ENCODE data around the gene DOHH. TPM values are rescaled to one million over a fixed set of nuclear protein-coding genes. Genes with fewer than 3 reads are reported as not detected.
"Not testable (repeated sequence)": the region's sequence is repeated elsewhere in the genome, so short reads cannot be mapped to it uniquely, and the experiment has no call there.

Gene DOHH
- total and polyA plus RNA-seq, 2 donors (not counting 3 experiments of a cell fraction or from before 2014, with no cell fraction given), result 8.7 to 15.2 TPM

GRCh38 chr19:3446657-3447056 lies 53.8 kb downstream of the DOHH start:
- H3K27me3 ChIP-seq (ENCODE audit: control insufficient read depth in 2 of 2, insufficient read depth in 2 of 2, low read length in 2 of 2); H4K20me1 ChIP-seq (replicated peaks; ENCODE audit: control insufficient read depth, extremely low read depth, insufficient read depth, low read length); dilution Hi-C loops (cut with MboI; ENCODE audit: extremely low pct_ligation_motif_present, low sequenced_read_pairs); BruUV-seq (replicated peaks); H2AFZ ChIP-seq (ENCODE audit: low read depth, low read length); DNase-seq (ENCODE audit: low read depth, low spot score); H3K9me3 ChIP-seq (replicated peaks; ENCODE audit: control insufficient read depth, insufficient read depth, low read length); H3K27ac ChIP-seq (ENCODE audit: insufficient read depth, low read depth, low read length); intact Hi-C loops (cut with micrococcal nuclease); H3K9me1 ChIP-seq (replicated peaks; ENCODE audit: control insufficient read depth, extremely low read depth, insufficient read depth, low read length); H3K4me2 ChIP-seq (ENCODE audit: insufficient read depth, low read length); H3K4me3 ChIP-seq (replicated peaks in 1 of 3; ENCODE audit: insufficient read depth in 1 of 3, low read depth in 1 of 3, low read length in 3 of 3); FAIRE-seq; POLR2A ChIA-PET; H3K9ac ChIP-seq (replicated peaks; ENCODE audit: extremely low read depth, insufficient read depth, low read length): not testable (repeated sequence)
- CTCF ChIA-PET, result interaction anchor here (1.4 kb wide), 1 partner anchor 18 kb away, joined by 3 read pairs; no protein-coding TSS in a partner anchor
- Histone ChIP-seq H3K79me2 (ENCODE audit: control insufficient read depth, insufficient read depth, low read length) (peaks cover 11% of the 10 kb centered on the region), H3K4me1 (ENCODE audit: control insufficient read depth, extremely low read depth, insufficient read depth, low read length) (peaks cover 25% of the 10 kb centered on the region), H3K36me3 (ENCODE audit: control insufficient read depth in 2 of 2, extremely low read depth in 1 of 2, insufficient read depth in 2 of 2, low read length in 2 of 2) (peaks cover 0 to 25% of the 10 kb centered on the region in 2 experiments)

DNA sequence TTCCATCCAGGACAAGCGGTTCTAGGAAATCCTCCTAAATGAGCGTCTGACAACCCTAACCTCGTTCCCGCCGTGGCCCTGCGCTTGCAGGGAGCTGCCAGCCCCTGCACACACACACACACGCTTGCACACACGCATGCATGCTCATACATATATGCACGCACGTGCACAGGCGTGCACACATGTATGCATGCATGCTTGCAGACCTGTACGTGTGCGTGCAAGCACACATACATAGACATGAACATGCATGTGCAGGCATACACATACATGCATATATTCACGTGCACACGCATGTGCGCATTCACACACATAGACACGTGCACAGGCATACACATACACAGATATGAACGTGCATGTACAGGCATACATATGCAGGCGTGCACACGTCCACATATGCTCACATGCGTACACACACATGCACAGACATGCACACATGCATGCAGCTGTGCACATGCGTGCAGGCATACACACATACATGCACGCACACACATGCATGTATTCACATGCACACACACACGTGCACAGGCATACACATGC lies 55.7 kb downstream of the DOHH start:
- intact Hi-C loops (cut with micrococcal nuclease), result no loop called here
- ChIA-PET CTCF (interaction anchor here (0.9 to 1.6 kb wide), 5 partner anchors 14 to 118 kb away, joined by 3 to 7 read pairs (median 5); no protein-coding TSS in a partner anchor), POLR2A (no interaction called here)
- no peaks in the 10 kb centered on the region for H3K27me3 ChIP-seq (ENCODE audit: control insufficient read depth in 2 of 2, insufficient read depth in 2 of 2, low read length in 2 of 2)
- H3K4me2 ChIP-seq (ENCODE audit: insufficient read depth, low read length), result no peak overlapping the region
- H3K9me1 ChIP-seq (replicated peaks; ENCODE audit: control insufficient read depth, extremely low read depth, insufficient read depth, low read length), result no peaks in the 10 kb centered on the region
- peaks cover 20% of the 10 kb centered on the region for H3K4me1 ChIP-seq (ENCODE audit: control insufficient read depth, extremely low read depth, insufficient read depth, low read length)
- DNase-seq (ENCODE audit: low read depth, low spot score) (no peak), FAIRE-seq (no peak)
- peaks cover 11% of the 10 kb centered on the region for H3K79me2 ChIP-seq (ENCODE audit: control insufficient read depth, insufficient read depth, low read length)
- no peaks in the 10 kb centered on the region for H4K20me1 ChIP-seq (replicated peaks; ENCODE audit: control insufficient read depth, extremely low read depth, insufficient read depth, low read length)
- no peak overlapping the region for H3K27ac ChIP-seq (ENCODE audit: insufficient read depth, low read depth, low read length)
- no peaks in the 10 kb centered on the region for H3K9me3 ChIP-seq (replicated peaks; ENCODE audit: control insufficient read depth, insufficient read depth, low read length)
- no peak overlapping the region for H3K4me3 ChIP-seq (replicated peaks in 1 of 3; ENCODE audit: insufficient read depth in 1 of 3, low read depth in 1 of 3, low read length in 3 of 3)
- no TSS peak for BruUV-seq (replicated peaks)
- TF ChIP-seq POLR2AphosphoS5 (IDR thresholded peaks at IDR 0.05; ENCODE audit: insufficient read depth, low read depth, low read length), result no peak
- TF ChIP-seq POLR2A (IDR thresholded peaks at IDR 0.05; ENCODE audit: low read depth, low read length), result peak; percentile 26
- TF ChIP-seq, protein P1, sequence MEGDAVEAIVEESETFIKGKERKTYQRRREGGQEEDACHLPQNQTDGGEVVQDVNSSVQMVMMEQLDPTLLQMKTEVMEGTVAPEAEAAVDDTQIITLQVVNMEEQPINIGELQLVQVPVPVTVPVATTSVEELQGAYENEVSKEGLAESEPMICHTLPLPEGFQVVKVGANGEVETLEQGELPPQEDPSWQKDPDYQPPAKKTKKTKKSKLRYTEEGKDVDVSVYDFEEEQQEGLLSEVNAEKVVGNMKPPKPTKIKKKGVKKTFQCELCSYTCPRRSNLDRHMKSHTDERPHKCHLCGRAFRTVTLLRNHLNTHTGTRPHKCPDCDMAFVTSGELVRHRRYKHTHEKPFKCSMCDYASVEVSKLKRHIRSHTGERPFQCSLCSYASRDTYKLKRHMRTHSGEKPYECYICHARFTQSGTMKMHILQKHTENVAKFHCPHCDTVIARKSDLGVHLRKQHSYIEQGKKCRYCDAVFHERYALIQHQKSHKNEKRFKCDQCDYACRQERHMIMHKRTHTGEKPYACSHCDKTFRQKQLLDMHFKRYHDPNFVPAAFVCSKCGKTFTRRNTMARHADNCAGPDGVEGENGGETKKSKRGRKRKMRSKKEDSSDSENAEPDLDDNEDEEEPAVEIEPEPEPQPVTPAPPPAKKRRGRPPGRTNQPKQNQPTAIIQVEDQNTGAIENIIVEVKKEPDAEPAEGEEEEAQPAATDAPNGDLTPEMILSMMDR (IDR thresholded peaks at IDR 0.05; ENCODE audit: extremely low read depth in 1 of 2, insufficient read depth in 1 of 2, low read depth in 1 of 2, low read length in 2 of 2), result no peak
- TF ChIP-seq, protein P2, sequence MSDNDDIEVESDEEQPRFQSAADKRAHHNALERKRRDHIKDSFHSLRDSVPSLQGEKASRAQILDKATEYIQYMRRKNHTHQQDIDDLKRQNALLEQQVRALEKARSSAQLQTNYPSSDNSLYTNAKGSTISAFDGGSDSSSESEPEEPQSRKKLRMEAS (IDR thresholded peaks at IDR 0.05; ENCODE audit: insufficient read depth, insufficient read length), result peak; percentile 36
- no peak for TF ChIP-seq FOS (IDR thresholded peaks at IDR 0.05; ENCODE audit: borderline replicate concordance, insufficient read depth, low read length)
- no peak for TF ChIP-seq EZH2 (IDR thresholded peaks at IDR 0.05; ENCODE audit: borderline replicate concordance, low read depth, low read length, severe bottlenecking)
- no peak overlapping the region for H2AFZ ChIP-seq (ENCODE audit: low read depth, low read length)
- dilution Hi-C loops (cut with MboI; ENCODE audit: extremely low pct_ligation_motif_present, low sequenced_read_pairs), result no loop called here
- no peak overlapping the region for H3K9ac ChIP-seq (replicated peaks; ENCODE audit: extremely low read depth, insufficient read depth, low read length)
- H3K36me3 ChIP-seq (ENCODE audit: control insufficient read depth in 2 of 2, extremely low read depth in 1 of 2, insufficient read depth in 2 of 2, low read length in 2 of 2), result peaks cover 0 to 25% of the 10 kb centered on the region in 2 experiments

Data from endothelial cell of umbilical vein (primary cell).